ENCODE measurements around the gene TEAD1.

The TEAD1 gene

DNA sequence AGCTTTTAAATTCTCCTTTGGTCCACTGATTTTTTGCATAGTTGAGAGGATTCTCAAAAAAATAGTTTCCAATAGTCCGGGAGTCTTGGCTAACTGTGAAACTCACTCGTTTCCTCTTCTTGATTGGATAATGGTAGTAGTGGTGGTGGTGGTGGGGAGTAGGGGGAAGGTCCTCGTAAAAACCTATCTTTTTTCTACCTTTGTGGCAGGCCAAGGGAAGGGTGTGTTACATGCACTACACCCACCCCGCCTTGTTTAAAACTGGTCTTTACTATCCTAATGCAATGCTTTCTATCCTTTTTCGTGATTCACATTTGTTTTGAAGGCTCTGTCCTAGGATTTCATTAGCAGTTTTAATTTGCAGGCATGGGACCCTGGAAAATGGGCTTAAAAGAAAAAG is 4.8 kb downstream of the TEAD1 start:
- in situ Hi-C loops (cut with HindIII; ENCODE audit: low sequenced_read_pairs), result loop anchor here (25.0 kb wide), 1 partner anchor 158 kb away; no protein-coding TSS in a partner anchor
- TF ChIP-seq, protein P1, sequence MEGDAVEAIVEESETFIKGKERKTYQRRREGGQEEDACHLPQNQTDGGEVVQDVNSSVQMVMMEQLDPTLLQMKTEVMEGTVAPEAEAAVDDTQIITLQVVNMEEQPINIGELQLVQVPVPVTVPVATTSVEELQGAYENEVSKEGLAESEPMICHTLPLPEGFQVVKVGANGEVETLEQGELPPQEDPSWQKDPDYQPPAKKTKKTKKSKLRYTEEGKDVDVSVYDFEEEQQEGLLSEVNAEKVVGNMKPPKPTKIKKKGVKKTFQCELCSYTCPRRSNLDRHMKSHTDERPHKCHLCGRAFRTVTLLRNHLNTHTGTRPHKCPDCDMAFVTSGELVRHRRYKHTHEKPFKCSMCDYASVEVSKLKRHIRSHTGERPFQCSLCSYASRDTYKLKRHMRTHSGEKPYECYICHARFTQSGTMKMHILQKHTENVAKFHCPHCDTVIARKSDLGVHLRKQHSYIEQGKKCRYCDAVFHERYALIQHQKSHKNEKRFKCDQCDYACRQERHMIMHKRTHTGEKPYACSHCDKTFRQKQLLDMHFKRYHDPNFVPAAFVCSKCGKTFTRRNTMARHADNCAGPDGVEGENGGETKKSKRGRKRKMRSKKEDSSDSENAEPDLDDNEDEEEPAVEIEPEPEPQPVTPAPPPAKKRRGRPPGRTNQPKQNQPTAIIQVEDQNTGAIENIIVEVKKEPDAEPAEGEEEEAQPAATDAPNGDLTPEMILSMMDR (IDR thresholded peaks at IDR 0.05; ENCODE audit: low read depth, low read length), result no peak
- peak overlapping the region; percentile 10 for H3K4me3 ChIP-seq (ENCODE audit: low read depth, low read length)
- peak; percentile 24 for DNase-seq (ENCODE audit: low read depth, low spot score)

DNA sequence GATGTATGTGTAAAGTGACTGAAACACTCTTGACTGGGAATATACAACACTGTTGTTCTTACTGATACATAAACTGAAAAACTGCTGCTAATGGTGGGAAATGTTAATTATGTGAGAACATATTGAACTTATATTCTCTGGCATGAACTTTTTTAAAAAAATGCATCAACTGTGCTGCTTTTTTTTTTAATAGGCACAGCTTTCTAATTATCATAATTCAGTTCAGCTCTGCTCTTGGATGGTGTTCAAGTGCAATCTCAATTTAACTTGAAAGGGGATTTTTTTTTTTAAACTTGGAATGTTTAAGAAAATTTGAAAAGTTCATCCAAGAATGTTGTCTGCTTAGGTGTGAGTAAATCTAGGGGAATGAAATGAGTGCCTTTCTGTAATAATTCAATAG is 5.2 kb downstream of the TEAD1 start:
- peak; percentile 12 for DNase-seq (ENCODE audit: low read depth, low spot score)
- TF ChIP-seq, protein P1 (IDR thresholded peaks at IDR 0.05; ENCODE audit: low read depth, low read length), result no peak
- no peak overlapping the region for H3K4me3 ChIP-seq (ENCODE audit: low read depth, low read length)
- in situ Hi-C loops (cut with HindIII; ENCODE audit: low sequenced_read_pairs), result loop anchor here (25.0 kb wide), 1 partner anchor 158 kb away; no protein-coding TSS in a partner anchor

DNA sequence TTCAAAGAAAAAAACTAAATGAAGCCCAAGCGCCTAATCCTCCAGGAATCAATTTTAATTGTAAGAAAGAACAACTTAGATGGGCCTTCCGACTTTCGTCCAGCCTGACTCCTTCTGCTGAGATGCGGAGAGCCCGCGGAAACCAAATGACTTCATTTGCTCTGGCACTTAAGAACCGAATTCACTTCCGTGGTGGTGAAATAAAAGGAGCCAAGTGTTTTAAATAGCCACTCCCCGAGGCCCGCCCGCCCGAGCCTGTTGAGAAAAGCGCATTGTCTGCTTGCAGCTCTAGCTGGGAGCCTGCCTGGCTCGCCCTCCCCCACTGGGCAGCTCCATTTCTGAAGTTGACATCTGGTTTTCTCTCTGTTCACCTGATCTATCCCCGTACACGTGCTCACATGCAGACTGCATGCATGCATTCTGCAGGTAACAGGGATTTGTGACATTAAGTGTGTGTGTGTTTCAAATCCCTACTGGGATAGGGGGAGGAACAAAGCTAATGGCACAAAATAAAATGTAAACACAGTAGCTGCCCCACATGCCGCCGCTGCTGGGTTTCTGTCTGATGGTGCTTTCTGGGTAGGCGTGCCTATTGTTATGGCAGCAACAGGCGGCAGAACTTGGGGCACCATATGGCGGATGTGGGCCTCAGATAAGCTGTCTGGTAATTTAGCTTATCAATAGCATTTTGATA is 6.2 kb downstream of the TEAD1 start:
- peak overlapping the region; percentile 0 for H3K4me3 ChIP-seq (ENCODE audit: low read depth, low read length)
- DNase-seq (ENCODE audit: low read depth, low spot score), result peak; percentile 95
- TF ChIP-seq, protein P1 (IDR thresholded peaks at IDR 0.05; ENCODE audit: low read depth, low read length), result no peak
- in situ Hi-C loops (cut with HindIII; ENCODE audit: low sequenced_read_pairs), result loop anchor here (25.0 kb wide), 1 partner anchor 157 kb away; no protein-coding TSS in a partner anchor

- TF ChIP-seq, protein P1 (IDR thresholded peaks at IDR 0.05; ENCODE audit: low read depth, low read length), result no peak
- no peak overlapping the region for H3K4me3 ChIP-seq (ENCODE audit: low read depth, low read length)
- DNase-seq (ENCODE audit: low read depth, low spot score), result no peak
- in situ Hi-C loops (cut with HindIII; ENCODE audit: low sequenced_read_pairs), result loop anchor here (25.0 kb wide), 1 partner anchor 156 kb away; no protein-coding TSS in a partner anchor
Observed at GRCh38 chr11:12680940-12681258, 6.7 kb downstream of the TEAD1 start.

DNA sequence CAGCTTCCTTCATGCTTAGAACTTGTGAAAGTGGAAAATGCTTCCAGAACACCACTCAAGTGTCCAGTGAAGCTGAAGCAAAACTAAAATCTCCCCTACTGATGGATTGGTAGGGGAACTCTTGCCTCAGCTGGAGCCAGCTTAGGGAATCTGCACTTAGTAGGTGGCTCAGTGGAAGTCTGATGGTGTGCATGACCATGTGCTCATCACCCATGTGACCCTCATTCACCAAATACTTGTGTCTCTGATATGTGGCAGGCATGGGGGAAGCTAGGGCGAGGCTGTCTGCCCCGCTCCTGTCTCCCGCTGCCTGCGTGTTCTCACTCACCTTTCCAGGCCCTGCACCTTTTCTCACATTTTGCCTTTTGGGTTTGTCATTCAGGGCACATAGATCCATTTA is 7.2 kb downstream of the TEAD1 start:
- in situ Hi-C loops (cut with HindIII; ENCODE audit: low sequenced_read_pairs), result loop anchor here (25.0 kb wide), 1 partner anchor 156 kb away; no protein-coding TSS in a partner anchor
- TF ChIP-seq, protein P1 (IDR thresholded peaks at IDR 0.05; ENCODE audit: low read depth, low read length), result no peak
- no peak for DNase-seq (ENCODE audit: low read depth, low spot score)
- H3K4me3 ChIP-seq (ENCODE audit: low read depth, low read length), result no peak overlapping the region

- DNase-seq (ENCODE audit: low read depth, low spot score), result no peak
- TF ChIP-seq, protein P1 (IDR thresholded peaks at IDR 0.05; ENCODE audit: low read depth, low read length), result no peak
- H3K4me3 ChIP-seq (ENCODE audit: low read depth, low read length), result no peak overlapping the region
- in situ Hi-C loops (cut with HindIII; ENCODE audit: low sequenced_read_pairs), result loop anchor here (25.0 kb wide), 1 partner anchor 155 kb away; no protein-coding TSS in a partner anchor
Observed at GRCh38 chr11:12682288-12682687, 8.1 kb downstream of the TEAD1 start.
